ENCODE data around the gene PPP2CA.

- no peak for TF ChIP-seq POLR2A (IDR thresholded peaks at IDR 0.05; ENCODE audit: low read depth, low read length)
- no peak for TF ChIP-seq CTCF (conservative IDR thresholded peaks at IDR 0.05; ENCODE audit: low read depth, low read length)
- TF ChIP-seq RFX5 (IDR thresholded peaks at IDR 0.05; ENCODE audit: low read depth, low read length), result no peak
- TF ChIP-seq MAZ (IDR thresholded peaks at IDR 0.05; ENCODE audit: borderline replicate concordance, low read depth, low read length), result no peak
- TF ChIP-seq MXI1 (IDR thresholded peaks at IDR 0.05; ENCODE audit: borderline replicate concordance, low read depth, low read length), result no peak
- no peak for TF ChIP-seq CEBPB (IDR thresholded peaks at IDR 0.05; ENCODE audit: low read depth, low read length)
- TF ChIP-seq RAD21 (IDR thresholded peaks at IDR 0.05; ENCODE audit: low read length), result no peak
Observed at GRCh38 chr5:134146651-134147518, 79.0 kb downstream of the PPP2CA start.

Data from IMR-90 (cell line).